HFFc6 (cell line): ENCODE data around the gene EFCAB8. TPM values are rescaled to one million over a fixed set of nuclear protein-coding genes. Genes with fewer than 3 reads are reported as not detected.

ENCODE experiments used
- DNase-seq: peaks from one replicate; pipeline ENCODE4 v3.0.0-alpha.2; 2018
- H3K27ac Mint-ChIP-seq: 2 replicates; pipeline ENCODE4 v1.8.0; 2020; ENCODE audit warnings: mild to moderate bottlenecking, mixed read lengths
- H3K27me3 Mint-ChIP-seq: 2 replicates; pipeline ENCODE4 v1.8.0; 2021; ENCODE audit warnings: mild to moderate bottlenecking, moderate library complexity, mixed read lengths; ENCODE audit not compliant: insufficient read depth
- H3K36me3 Mint-ChIP-seq: 2 replicates; pipeline ENCODE4 v1.8.0; 2021; ENCODE audit warnings: low read depth, mixed read lengths
- H3K4me1 Mint-ChIP-seq: 2 replicates; pipeline ENCODE4 v1.8.0; 2020; ENCODE audit warnings: low read depth, mixed read lengths
- H3K4me3 Mint-ChIP-seq: 2 replicates; pipeline ENCODE4 v1.8.0; 2020; ENCODE audit warnings: mild to moderate bottlenecking, moderate library complexity, mixed read lengths
- H3K9me3 Mint-ChIP-seq: 2 replicates; pipeline ENCODE4 v1.8.0; 2020; ENCODE audit warnings: mild to moderate bottlenecking, mixed read lengths
- total RNA-seq, 6 experiments: library from RNA; stranded (reverse); fragmentation: NEBNext Ultra II Directional; extraction: Animal tissue kit (Norgen Biotek cat#: 25700); gene quantifications; 2 replicates in 1 of 6; 3 replicates in 5 of 6; pipeline ENCODE4 v1.2.3, GENCODE V29; 2021
- TF ChIP-seq, protein P1 (sequence below): fragments of 200-600 bp; sonication (generic); IDR thresholded peaks from 2 replicates; pipeline ENCODE4 v1.5.0; 2021; ENCODE audit warnings: antibody characterized with exemption, mild to moderate bottlenecking

EFCAB8 gene
- total RNA-seq, 6 experiments from 2014 or later: not detected

DNA sequence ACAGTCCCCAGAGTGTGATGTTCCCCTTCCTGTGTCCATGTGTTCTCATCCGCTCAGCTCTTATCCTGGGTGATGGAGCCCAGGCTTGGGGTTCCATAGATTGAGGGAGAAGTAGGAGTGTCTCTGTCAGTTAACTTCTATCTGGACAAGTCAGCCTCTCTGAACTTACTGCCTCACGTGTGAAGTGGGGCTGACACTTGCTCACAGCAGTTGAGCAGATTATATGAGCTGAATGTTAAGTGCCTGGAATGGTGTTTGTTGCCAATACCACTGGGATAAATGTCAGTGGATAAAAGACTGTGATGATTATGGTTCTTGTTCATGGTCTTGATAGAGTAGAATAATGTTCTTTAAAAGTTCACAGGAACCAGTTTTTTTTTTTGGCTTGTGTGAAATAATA, 17.1 kb upstream of the EFCAB8 start:
- no peaks in the 10 kb centered on the region; the same call in 1 of the 2 replicates for H3K27me3 Mint-ChIP-seq
- H3K9me3 Mint-ChIP-seq: no peaks in the 10 kb centered on the region
- TF ChIP-seq, protein P1, sequence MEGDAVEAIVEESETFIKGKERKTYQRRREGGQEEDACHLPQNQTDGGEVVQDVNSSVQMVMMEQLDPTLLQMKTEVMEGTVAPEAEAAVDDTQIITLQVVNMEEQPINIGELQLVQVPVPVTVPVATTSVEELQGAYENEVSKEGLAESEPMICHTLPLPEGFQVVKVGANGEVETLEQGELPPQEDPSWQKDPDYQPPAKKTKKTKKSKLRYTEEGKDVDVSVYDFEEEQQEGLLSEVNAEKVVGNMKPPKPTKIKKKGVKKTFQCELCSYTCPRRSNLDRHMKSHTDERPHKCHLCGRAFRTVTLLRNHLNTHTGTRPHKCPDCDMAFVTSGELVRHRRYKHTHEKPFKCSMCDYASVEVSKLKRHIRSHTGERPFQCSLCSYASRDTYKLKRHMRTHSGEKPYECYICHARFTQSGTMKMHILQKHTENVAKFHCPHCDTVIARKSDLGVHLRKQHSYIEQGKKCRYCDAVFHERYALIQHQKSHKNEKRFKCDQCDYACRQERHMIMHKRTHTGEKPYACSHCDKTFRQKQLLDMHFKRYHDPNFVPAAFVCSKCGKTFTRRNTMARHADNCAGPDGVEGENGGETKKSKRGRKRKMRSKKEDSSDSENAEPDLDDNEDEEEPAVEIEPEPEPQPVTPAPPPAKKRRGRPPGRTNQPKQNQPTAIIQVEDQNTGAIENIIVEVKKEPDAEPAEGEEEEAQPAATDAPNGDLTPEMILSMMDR: no peak
- H3K36me3 Mint-ChIP-seq: peaks cover 36% of the 10 kb centered on the region
- no peak for DNase-seq
- H3K4me3 Mint-ChIP-seq: no peak overlapping the region
- peaks cover 13% of the 10 kb centered on the region for H3K4me1 Mint-ChIP-seq
- no peak overlapping the region for H3K27ac Mint-ChIP-seq

DNA sequence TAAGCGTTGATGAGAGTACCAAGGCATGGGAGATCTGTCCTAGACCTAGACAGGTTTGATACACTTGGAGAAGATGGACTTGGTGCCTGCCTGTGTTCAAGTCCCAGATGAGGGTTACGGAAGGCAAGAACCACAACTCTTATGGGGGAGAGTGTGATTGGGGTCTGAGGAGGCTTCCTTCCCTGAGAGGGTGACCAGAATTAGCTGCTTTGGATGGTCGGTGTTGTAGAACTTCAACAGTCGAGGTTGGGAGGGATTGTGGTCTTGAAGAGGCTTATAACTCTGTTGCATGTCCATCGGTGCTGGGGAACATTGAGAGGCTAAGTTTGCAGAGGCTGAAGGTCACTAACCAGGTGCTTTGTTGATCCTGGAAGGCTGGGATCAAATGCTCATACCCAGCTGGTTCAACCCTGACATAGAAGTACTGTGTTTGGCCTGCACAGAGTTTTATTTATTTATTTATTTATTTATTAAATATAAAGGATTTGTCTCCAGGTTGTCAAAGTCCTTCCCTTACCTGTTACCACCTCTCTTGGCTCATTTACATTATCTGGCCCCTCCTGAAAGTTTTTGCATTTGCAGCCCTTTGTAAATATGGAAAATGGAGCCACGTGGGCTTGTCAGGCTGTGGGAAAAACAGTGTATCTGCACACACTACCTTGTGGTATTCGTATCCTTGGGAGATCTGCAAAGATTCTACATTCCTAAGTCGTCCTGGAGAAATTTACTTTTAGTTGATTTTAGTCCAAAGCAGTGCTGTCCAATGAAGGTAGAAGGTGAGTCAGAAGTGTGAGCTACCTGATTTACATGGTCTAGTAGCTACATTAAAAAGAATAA, 15.8 kb upstream of the EFCAB8 start:
- Mint-ChIP-seq H3K4me3 (no peak overlapping the region), H3K9me3 (no peaks in the 10 kb centered on the region), H3K27ac (no peak overlapping the region), H3K36me3 (peaks cover 47% of the 10 kb centered on the region), H3K27me3 (no peaks in the 10 kb centered on the region; the same call in 1 of the 2 replicates), H3K4me1 (peaks cover 25% of the 10 kb centered on the region)
- TF ChIP-seq, protein P1: no peak
- DNase-seq: no peak

DNA sequence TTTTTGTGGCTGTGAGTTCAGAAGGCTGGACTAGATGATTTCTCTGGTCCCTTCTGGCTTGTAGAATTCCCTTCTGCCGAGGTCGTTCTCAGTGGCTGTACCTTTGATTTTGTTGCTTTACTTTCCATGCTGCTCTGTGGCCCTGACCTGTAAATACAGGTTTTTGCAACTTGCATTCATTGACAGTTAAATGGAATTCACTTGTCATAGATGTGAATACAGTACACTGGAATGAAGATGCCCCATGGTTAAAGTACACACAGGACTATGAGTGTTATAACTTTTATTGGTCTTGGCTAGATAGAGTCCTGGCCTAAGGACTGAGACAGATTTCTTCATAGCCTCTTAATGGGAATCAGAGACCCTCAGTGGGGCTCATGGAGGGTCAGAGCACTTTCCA, 12.9 kb upstream of the EFCAB8 start:
- H3K4me1 Mint-ChIP-seq: peaks cover 25% of the 10 kb centered on the region
- H3K27me3 Mint-ChIP-seq: no peaks in the 10 kb centered on the region; the same call in 1 of the 2 replicates
- H3K9me3 Mint-ChIP-seq: no peaks in the 10 kb centered on the region
- peak; percentile 50 for DNase-seq
- H3K4me3 Mint-ChIP-seq: no peak overlapping the region
- TF ChIP-seq, protein P1: no peak
- H3K36me3 Mint-ChIP-seq: peaks cover 47% of the 10 kb centered on the region
- H3K27ac Mint-ChIP-seq: peak overlapping the region; percentile 12

DNA sequence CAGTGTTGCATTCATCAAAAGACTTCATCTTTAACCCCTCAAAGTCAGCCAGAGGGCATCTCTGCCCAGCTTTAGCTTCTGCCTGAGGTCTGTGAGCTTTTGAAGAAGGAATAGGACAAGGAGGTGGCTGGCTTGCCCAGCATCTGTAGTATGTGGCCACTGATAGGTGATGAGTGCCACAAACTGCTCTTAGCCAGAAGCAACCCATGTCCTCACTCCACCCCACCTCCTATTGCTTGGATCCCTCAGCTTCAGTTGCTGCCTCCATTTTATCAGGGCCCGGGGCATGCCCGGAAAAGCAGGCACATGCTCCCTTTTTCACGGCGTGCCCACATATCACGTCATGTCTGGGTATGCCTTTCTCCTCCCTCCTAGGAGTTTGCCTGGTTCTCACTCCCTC, 11.9 kb upstream of the EFCAB8 start:
- H3K4me1 Mint-ChIP-seq: peaks cover 25% of the 10 kb centered on the region
- TF ChIP-seq, protein P1: no peak
- H3K27me3 Mint-ChIP-seq: no peaks in the 10 kb centered on the region; the same call in 1 of the 2 replicates

DNA sequence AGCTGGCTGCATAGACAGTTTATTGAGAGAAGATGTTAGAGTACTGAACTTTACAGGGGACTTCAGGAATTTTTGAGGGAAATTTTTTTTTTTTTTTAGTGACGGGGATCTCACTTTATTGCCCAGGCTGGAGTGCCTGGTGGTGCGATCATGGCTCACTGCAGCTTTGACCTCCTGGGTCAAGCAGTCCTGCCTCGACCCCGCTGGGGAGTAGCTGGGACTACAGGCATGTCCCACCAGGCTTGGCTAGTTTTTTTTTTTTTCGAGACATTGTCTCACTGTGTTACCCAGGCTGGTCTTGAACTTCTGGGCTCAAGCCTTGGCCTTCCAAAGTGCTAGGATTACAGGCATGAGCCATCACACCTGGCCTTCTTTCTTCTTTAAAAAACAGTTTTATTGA, 10.8 kb upstream of the EFCAB8 start:
- no peak for DNase-seq
- H3K27ac Mint-ChIP-seq: peak overlapping the region; percentile 37
- peaks cover 25% of the 10 kb centered on the region for H3K4me1 Mint-ChIP-seq
- H3K27me3 Mint-ChIP-seq: no peaks in the 10 kb centered on the region
- peaks cover 43% of the 10 kb centered on the region for H3K36me3 Mint-ChIP-seq
- no peaks in the 10 kb centered on the region for H3K9me3 Mint-ChIP-seq
- no peak overlapping the region for H3K4me3 Mint-ChIP-seq
- TF ChIP-seq, protein P1: no peak

More for the DNA sequence above, 11.9 kb upstream of the EFCAB8 start:
- Mint-ChIP-seq H3K36me3 (peaks cover 44% of the 10 kb centered on the region), H3K4me3 (no peak overlapping the region), H3K27ac (no peak overlapping the region), H3K9me3 (no peaks in the 10 kb centered on the region)
- DNase-seq: no peak
